Measurements from ENCODE around the gene CAPZA2.
A peak's percentile ranks its signal among the peaks of the same experiment; 100 is the strongest.
"Not testable (repeated sequence)": the region's sequence is repeated elsewhere in the genome, so short reads cannot be mapped to it uniquely, and the experiment has no call there.

Gene CAPZA2

GRCh38 chr7:116862234-116862950 lies at the start of gene CAPZA2:
CAPZA2 (plus strand) TSS chr7:116862587; CDS start chr7:116862612, 25 bp downstream.
- DNase-seq: peak; percentile 88

- no peak for DNase-seq
Measured at GRCh38 chr7:116812860-116813259, 49.5 kb upstream of the CAPZA2 start.

GRCh38 chr7:116813371-116813770 lies 49.0 kb upstream of the CAPZA2 start:
- DNase-seq: not testable (repeated sequence)

- DNase-seq: no peak
Measured at GRCh38 chr7:116815041-116815440, 47.3 kb upstream of the CAPZA2 start.

- no peak for DNase-seq
Measured at GRCh38 chr7:116820149-116820548, 42.2 kb upstream of the CAPZA2 start.

GRCh38 chr7:116821647-116822046 lies 40.7 kb upstream of the CAPZA2 start:
- not testable (repeated sequence) for DNase-seq

- no peak for DNase-seq
Measured at GRCh38 chr7:116824449-116824848, 37.9 kb upstream of the CAPZA2 start.

- DNase-seq: no peak
Measured at GRCh38 chr7:116828281-116828680, 34.1 kb upstream of the CAPZA2 start.

- DNase-seq: no peak
Measured at GRCh38 chr7:116829041-116829440, 33.3 kb upstream of the CAPZA2 start.

GRCh38 chr7:116829493-116829892 lies 32.9 kb upstream of the CAPZA2 start:
- DNase-seq: no peak

GRCh38 chr7:116832692-116833091 lies 29.7 kb upstream of the CAPZA2 start:
- DNase-seq: no peak

GRCh38 chr7:116834815-116835504 lies 27.4 kb upstream of the CAPZA2 start:
- no peak for DNase-seq

- DNase-seq: no peak
Measured at GRCh38 chr7:116836048-116836447, 26.3 kb upstream of the CAPZA2 start.

- DNase-seq: no peak
Measured at GRCh38 chr7:116836911-116837310, 25.5 kb upstream of the CAPZA2 start.

GRCh38 chr7:116837586-116837985 lies 24.8 kb upstream of the CAPZA2 start:
- DNase-seq: no peak

GRCh38 chr7:116840256-116840655 lies 22.1 kb upstream of the CAPZA2 start:
- DNase-seq: no peak

- DNase-seq: no peak
Measured at GRCh38 chr7:116842371-116842770, 20.0 kb upstream of the CAPZA2 start.

- no peak for DNase-seq
Measured at GRCh38 chr7:116843378-116843777, 19.0 kb upstream of the CAPZA2 start.

GRCh38 chr7:116851175-116851574 lies 11.2 kb upstream of the CAPZA2 start:
- no peak for DNase-seq

- DNase-seq: no peak
Measured at GRCh38 chr7:116851671-116852070, 10.7 kb upstream of the CAPZA2 start.

GRCh38 chr7:116854132-116854531 lies 8.3 kb upstream of the CAPZA2 start:
- no peak for DNase-seq

- DNase-seq: no peak
Measured at GRCh38 chr7:116857052-116857451, 5.3 kb upstream of the CAPZA2 start.

GRCh38 chr7:116859323-116859722 lies 3.1 kb upstream of the CAPZA2 start:
- no peak for DNase-seq

- no peak for DNase-seq
Measured at GRCh38 chr7:116861717-116862116, 670 bp upstream of the CAPZA2 start.
